Testis (tissue), 3 donors: ENCODE measurements around the gene HNRNPL. TPM values are rescaled to one million over a fixed set of nuclear protein-coding genes. Genes with fewer than 3 reads are reported as not detected.

Experiments
- DNase-seq: peaks from one replicate; pipeline ENCODE4 v3.0.0-alpha.2; 2019
- H3K27ac ChIP-seq, 2 donors: fragments of 200-600 bp; sonication (generic); one replicate each; pipeline ENCODE4 v1.5.1; 2019
- H3K27me3 ChIP-seq: fragments of 200-600 bp; sonication (generic); one replicate; pipeline ENCODE4 v1.5.1; 2019
- H3K36me3 ChIP-seq: fragments of 200-600 bp; sonication (generic); one replicate; pipeline ENCODE4 v1.5.1; 2017; ENCODE audit warnings: low read depth; ENCODE audit errors: missing control alignments
- H3K4me1 ChIP-seq: fragments of 200-600 bp; sonication (generic); one replicate; pipeline ENCODE4 v1.5.1; 2019
- H3K4me3 ChIP-seq, 2 donors: fragments of 200-600 bp; sonication (generic); one replicate each; pipeline ENCODE4 v1.5.1; 2017 to 2019
- H3K9me3 ChIP-seq: fragments of 200-600 bp; sonication (generic); one replicate; pipeline ENCODE4 v1.5.1; 2017
- CTCF ChIP-seq, 3 experiments: fragments of 450-650 bp in 2 of 3; fragments of 200-600 bp in 1 of 3; sonication (generic) in 1 of 3; IDR thresholded peaks; one replicate each; pipeline ENCODE4 v1.5.1; 2016 to 2019; ENCODE audit warnings: antibody characterized with exemption in 3 of 3, mild to moderate bottlenecking in 2 of 3, moderate library complexity in 1 of 3
- POLR2A ChIP-seq: fragments of 450-650 bp; IDR thresholded peaks from one replicate; pipeline ENCODE4 v1.6.1; 2017; ENCODE audit warnings: antibody characterized with exemption, mild to moderate bottlenecking, moderate library complexity
- WGBS, 2 donors: methylation state at CpG; one replicate each; pipeline ENCODE4 v1.1.5; 2018; 5-methylcytosine and 5-hydroxymethylcytosine counted together
- intact Hi-C: fragments of 100-400 bp; cut with DNase I; formaldehyde crosslinking; loops from one replicate; pipeline ENCODE4 v1.15.1; 2023; ENCODE audit warnings: low total_unique reads
- polyA plus RNA-seq: library from polyadenylated mRNA; stranded (reverse); fragments of 350-450 nt; fragmentation: Illumina TruSeq; extraction: RNeasy Lipid Tissue Mini Kit (QIAGEN cat#74804); gene quantifications from one replicate; pipeline ENCODE4 v1.2.3, GENCODE V29; 2014; ENCODE audit warnings: low read depth, low replicate concordance; ENCODE audit not compliant: insufficient read depth
- small RNA-seq, 2 donors: library from RNA; depleted of rRNA; stranded (forward); fragments of <200 nt; gene quantifications; one replicate each; pipeline ENCODE3, GENCODE V24; 2016
- total RNA-seq, 2 donors: library from RNA; depleted of rRNA; stranded (reverse); fragments of >200 nt; gene quantifications; one replicate each; pipeline ENCODE4 v1.2.3, GENCODE V29; 2016

Gene HNRNPL
- total and polyA plus RNA-seq, 3 donors from 2014 or later: 216 to 307 (median 249) TPM

GRCh38 chr19:38788478-38789243 is 61.1 kb downstream of the HNRNPL start, which contains the start of gene LGALS7B:
LGALS7B (plus strand) TSS chr19:38789200; CDS start chr19:38789227, 27 bp downstream.
- Histone ChIP-seq H3K27me3 (no peaks in the 10 kb centered on the region), H3K9me3 (no peaks in the 10 kb centered on the region), H3K4me1 (no peaks in the 10 kb centered on the region), H3K4me3 (no peak within 1 kb of the TSS), H3K27ac (no peak within 1 kb of the TSS), H3K36me3 (no peaks in the 10 kb centered on the region)
- TF ChIP-seq CTCF (IDR thresholded peaks at IDR 0.05): no peak
- no peak for TF ChIP-seq POLR2A
- no peak for DNase-seq
- intact Hi-C loops: no loop called here
- WGBS, 2 donors: 57 to 76% methylated on average over 6 to 12 of the region's 17 CpGs

- DNase-seq: no peak
- 67 to 77% methylated on average over 10 to 11 of the region's 11 CpGs for WGBS, 2 donors
Measured at GRCh38 chr19:38786572-38787265, 63.1 kb downstream of the HNRNPL start.

More at GRCh38 chr19:38786572-38787265, 63.1 kb downstream of the HNRNPL start:
- intact Hi-C loops: no loop called here
- Histone ChIP-seq H3K36me3 (no peaks in the 10 kb centered on the region), H3K4me3 (no peak overlapping the region), H3K9me3 (no peaks in the 10 kb centered on the region), H3K4me1 (no peaks in the 10 kb centered on the region), H3K27ac (no peak overlapping the region), H3K27me3 (no peaks in the 10 kb centered on the region)
- TF ChIP-seq CTCF (IDR thresholded peaks at IDR 0.05) (no peak), POLR2A (no peak)

Small RNAs within 50 kb of the gene (small RNA-seq; reads per million reads assigned to genes)
- gene RNU6-140P: 0 to 0.09 reads per million in 2 donors

Other genes with a start within 250 kb of the HNRNPL start
- 1 to 10 TPM; 2.8 to 9.9 TPM for gene MAP4K1, start 232.0 kb downstream of the HNRNPL start, total RNA-seq
- 8.3 TPM for gene MAP4K1, start 232.0 kb downstream of the HNRNPL start, polyA plus RNA-seq
- 100 to 1,000 TPM; 195 to 235 TPM for gene EIF3K, start 230.8 kb downstream of the HNRNPL start, total RNA-seq
- gene EIF3K, start 230.8 kb downstream of the HNRNPL start, polyA plus RNA-seq: 201 TPM
- 100 to 1,000 TPM; 112 to 135 TPM for gene ACTN4, start 202.3 kb downstream of the HNRNPL start, total RNA-seq
- 158 TPM for gene ACTN4, start 202.3 kb downstream of the HNRNPL start, polyA plus RNA-seq
- 1 to 10 TPM; 4.6 to 5.5 TPM for gene CAPN12, start 105.5 kb downstream of the HNRNPL start, total RNA-seq
- gene CAPN12, start 105.5 kb downstream of the HNRNPL start, polyA plus RNA-seq: 3.6 TPM
- gene LGALS7, start 76.5 kb downstream of the HNRNPL start, total RNA-seq: not detected
- gene LGALS7, start 76.5 kb downstream of the HNRNPL start, polyA plus RNA-seq: 4.4 TPM
- 1 to 10 TPM; 2.3 to 8.1 TPM for gene LGALS7B, start 60.8 kb downstream of the HNRNPL start, total RNA-seq
- gene LGALS7B, start 60.8 kb downstream of the HNRNPL start, polyA plus RNA-seq: not detected
- gene LGALS4, start 37.0 kb downstream of the HNRNPL start, total RNA-seq: 1 to 10 TPM; 1.6 to 1.9 TPM
- gene LGALS4, start 37.0 kb downstream of the HNRNPL start, polyA plus RNA-seq: 1.6 TPM
- 100 to 1,000 TPM; 176 to 193 TPM for gene ECH1, start 18.2 kb downstream of the HNRNPL start, total RNA-seq
- gene ECH1, start 18.2 kb downstream of the HNRNPL start, polyA plus RNA-seq: 217 TPM
- gene RINL, start 28.3 kb upstream of the HNRNPL start, total RNA-seq: 1 to 10 TPM; 3.0 to 5.2 TPM
- 2.6 TPM for gene RINL, start 28.3 kb upstream of the HNRNPL start, polyA plus RNA-seq
- gene SIRT2, start 49.6 kb upstream of the HNRNPL start, total RNA-seq: 100 to 1,000 TPM in 1 of 2 donors, 10 to 100 TPM in 1; 95.3 to 107 TPM
- 89.1 TPM for gene SIRT2, start 49.6 kb upstream of the HNRNPL start, polyA plus RNA-seq
- 100 to 1,000 TPM in 1 of 2 donors, 10 to 100 TPM in 1; 70.1 to 100 TPM for gene NFKBIB, start 50.0 kb upstream of the HNRNPL start, total RNA-seq
- gene NFKBIB, start 50.0 kb upstream of the HNRNPL start, polyA plus RNA-seq: 88.0 TPM
- gene CCER2, start 62.2 kb upstream of the HNRNPL start, total RNA-seq: 1 to 10 TPM; 6.4 to 7.3 TPM
- gene CCER2, start 62.2 kb upstream of the HNRNPL start, polyA plus RNA-seq: 3.8 TPM
- gene SARS2, start 80.8 kb upstream of the HNRNPL start, total RNA-seq: 10 to 100 TPM; 55.3 to 68.0 TPM
- 33.5 TPM for gene SARS2, start 80.8 kb upstream of the HNRNPL start, polyA plus RNA-seq
- gene MRPS12, start 81.0 kb upstream of the HNRNPL start, total RNA-seq: 10 to 100 TPM; 48.3 to 49.6 TPM
- 31.1 TPM for gene MRPS12, start 81.0 kb upstream of the HNRNPL start, polyA plus RNA-seq
- gene FBXO17, start 125.8 kb upstream of the HNRNPL start, total RNA-seq: 10 to 100 TPM; 11.8 to 14.2 TPM
- 10.3 TPM for gene FBXO17, start 125.8 kb upstream of the HNRNPL start, polyA plus RNA-seq
- gene FBXO27, start 182.6 kb upstream of the HNRNPL start, total RNA-seq: 10 to 100 TPM; 11.3 to 16.5 TPM
- 15.5 TPM for gene FBXO27, start 182.6 kb upstream of the HNRNPL start, polyA plus RNA-seq
- not detected for gene ACP7, start 234.4 kb upstream of the HNRNPL start, total RNA-seq
- not detected for gene ACP7, start 234.4 kb upstream of the HNRNPL start, polyA plus RNA-seq